A549 treated with Hydrocortisone at 1 μM for 4 hours (cell line): ENCODE data around the gene SPDYE16. TPM values are rescaled to one million over a fixed set of nuclear protein-coding genes. Genes with fewer than 3 reads are reported as not detected.

Experiments used
- total RNA-seq: library from RNA; stranded (reverse); fragments of 200-300 nt; extraction: Qiagen RNA extraction; gene quantifications from 5 replicates; pipeline ENCODE4 v1.2.3, GENCODE V29; 2022

SPDYE16 gene
- not detected in 5 replicates for total RNA-seq

GRCh38 chr7:76543197-76543596 is at the start of gene SPDYE16:
SPDYE16 (minus strand) TSS chr7:76543297; CDS start chr7:76541459, 1,838 bp downstream.

DNA sequence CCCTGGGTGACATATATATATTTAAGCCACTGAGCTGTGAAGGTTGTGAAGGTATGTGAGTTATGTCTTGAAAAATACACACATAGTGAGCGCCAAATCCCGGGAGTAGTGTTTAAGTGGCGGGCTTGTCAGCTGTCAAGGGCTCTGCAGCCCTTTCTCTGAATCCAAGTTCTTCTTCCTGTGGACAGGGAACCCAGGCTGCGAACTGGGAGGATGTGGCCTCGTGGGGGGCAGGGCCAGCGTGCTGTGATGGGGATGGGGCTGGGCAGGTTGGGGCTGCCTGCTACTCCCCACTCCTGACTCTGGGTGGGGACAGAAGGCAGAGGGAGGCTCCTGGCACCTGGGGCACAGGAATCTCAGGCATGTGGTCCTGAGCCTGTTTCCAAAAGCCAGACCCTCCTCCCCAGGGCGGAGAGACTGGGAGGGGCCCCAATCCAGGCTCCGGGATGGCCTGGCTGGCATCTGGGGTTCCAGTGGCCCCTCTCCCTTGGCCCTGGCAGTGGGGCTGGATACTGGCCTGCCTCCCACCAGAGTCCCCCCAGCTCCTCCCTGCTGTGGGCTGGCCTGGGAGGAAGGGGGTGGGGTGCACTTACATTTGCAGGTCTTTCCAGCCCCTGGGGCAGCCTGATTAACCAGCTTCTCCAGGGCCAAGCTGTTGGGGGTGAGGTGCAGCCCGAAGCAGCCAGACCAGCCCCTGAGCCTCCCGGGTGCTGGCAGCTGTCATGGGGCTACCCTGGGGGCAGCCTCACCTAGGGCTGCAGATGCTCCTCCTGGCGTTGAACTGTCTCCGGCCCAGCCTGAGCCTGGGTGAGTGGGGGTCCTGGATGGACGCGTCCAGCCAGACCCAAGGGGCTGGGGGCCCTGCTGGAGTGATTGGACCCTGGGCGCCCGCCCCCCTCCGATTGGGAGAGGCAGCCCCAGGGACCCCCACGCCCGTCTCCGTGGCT is 32.9 kb downstream of the SPDYE16 start, which contains the start of gene UPK3B:
Gene UPK3B, plus strand, starts transcription at position 622 of the 947 bp plus-strand sequence. Its CDS starts 101 bp downstream, at position 723.

Other genes with a start within 250 kb of the SPDYE16 start
- gene HSPB1, start 240.6 kb downstream of the SPDYE16 start, total RNA-seq: 815 to 1,578 TPM (median 1,448 TPM) in 5 replicates
- 196 to 280 TPM (median 223 TPM) in 5 replicates for gene YWHAG, start 184.3 kb downstream of the SPDYE16 start, total RNA-seq
- 0.71 to 1.4 TPM (median 1.1 TPM) in 5 replicates for gene SSC4D, start 133.6 kb downstream of the SPDYE16 start, total RNA-seq
- 14.0 to 22.8 TPM (median 19.9 TPM) in 5 replicates for gene ZP3, start 118.3 kb downstream of the SPDYE16 start, total RNA-seq
- gene DTX2, start 81.6 kb downstream of the SPDYE16 start, total RNA-seq: 25.3 to 33.9 TPM (median 30.2 TPM) in 5 replicates
- 11.5 to 19.6 TPM (median 17.6 TPM) in 5 replicates for gene UPK3B, start 32.7 kb downstream of the SPDYE16 start, total RNA-seq
- gene POMZP3, start 84.0 kb upstream of the SPDYE16 start, total RNA-seq: 22.8 to 25.9 TPM (median 24.8 TPM) in 5 replicates